ENCODE measurements around the gene ADGRD1.

DNA sequence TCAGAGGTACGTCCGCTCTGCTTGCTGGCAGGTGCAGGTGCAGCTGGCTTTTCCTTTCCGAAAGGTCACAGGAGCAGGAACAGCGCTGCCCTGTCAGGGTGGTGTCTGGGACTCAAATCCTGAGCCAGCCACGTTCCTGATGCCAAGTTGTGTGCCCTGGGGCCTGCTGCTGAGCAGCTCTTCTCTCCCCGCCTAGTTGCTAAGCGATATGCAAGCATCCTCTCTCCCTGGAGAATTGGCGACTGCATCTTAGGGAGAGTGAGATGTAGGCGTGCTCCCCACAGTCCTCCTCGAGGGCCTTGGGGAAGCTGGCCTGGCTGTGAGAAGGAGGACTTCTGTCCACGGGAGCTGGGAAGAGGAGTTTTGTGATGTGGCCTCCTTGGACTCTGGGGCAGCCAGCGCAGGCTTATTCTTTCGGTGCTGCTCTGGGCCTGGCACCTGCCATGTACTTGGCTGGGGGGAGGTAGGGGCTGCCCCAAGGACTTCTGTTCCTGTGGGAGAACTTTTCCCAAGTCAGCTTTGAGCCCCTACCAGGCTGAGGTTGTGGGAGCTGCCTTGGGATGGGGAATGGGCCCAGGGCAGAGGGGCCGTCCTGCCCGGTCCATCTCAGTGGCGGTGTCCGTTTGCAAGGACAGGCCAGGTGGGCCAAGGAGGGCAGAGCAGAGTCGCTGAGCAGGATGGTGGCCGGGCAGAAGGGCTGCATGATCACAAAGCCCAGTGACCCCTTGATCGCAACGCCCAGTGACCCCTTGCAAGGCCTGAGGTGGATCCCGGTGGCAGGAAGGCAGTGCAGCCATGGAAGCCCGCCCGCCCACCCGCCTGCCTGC lies 183.5 kb downstream of the ADGRD1 start:
- TF ChIP-seq, protein P1, sequence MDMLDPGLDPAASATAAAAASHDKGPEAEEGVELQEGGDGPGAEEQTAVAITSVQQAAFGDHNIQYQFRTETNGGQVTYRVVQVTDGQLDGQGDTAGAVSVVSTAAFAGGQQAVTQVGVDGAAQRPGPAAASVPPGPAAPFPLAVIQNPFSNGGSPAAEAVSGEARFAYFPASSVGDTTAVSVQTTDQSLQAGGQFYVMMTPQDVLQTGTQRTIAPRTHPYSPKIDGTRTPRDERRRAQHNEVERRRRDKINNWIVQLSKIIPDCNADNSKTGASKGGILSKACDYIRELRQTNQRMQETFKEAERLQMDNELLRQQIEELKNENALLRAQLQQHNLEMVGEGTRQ (IDR thresholded peaks at IDR 0.05; ENCODE audit: low read length), result no peak
- no peak for TF ChIP-seq TAF1 (IDR thresholded peaks at IDR 0.05; ENCODE audit: low read depth, low read length)
- TF ChIP-seq CHD1 (IDR thresholded peaks at IDR 0.05; ENCODE audit: low read depth, low read length), result no peak
- TF ChIP-seq, protein P2, sequence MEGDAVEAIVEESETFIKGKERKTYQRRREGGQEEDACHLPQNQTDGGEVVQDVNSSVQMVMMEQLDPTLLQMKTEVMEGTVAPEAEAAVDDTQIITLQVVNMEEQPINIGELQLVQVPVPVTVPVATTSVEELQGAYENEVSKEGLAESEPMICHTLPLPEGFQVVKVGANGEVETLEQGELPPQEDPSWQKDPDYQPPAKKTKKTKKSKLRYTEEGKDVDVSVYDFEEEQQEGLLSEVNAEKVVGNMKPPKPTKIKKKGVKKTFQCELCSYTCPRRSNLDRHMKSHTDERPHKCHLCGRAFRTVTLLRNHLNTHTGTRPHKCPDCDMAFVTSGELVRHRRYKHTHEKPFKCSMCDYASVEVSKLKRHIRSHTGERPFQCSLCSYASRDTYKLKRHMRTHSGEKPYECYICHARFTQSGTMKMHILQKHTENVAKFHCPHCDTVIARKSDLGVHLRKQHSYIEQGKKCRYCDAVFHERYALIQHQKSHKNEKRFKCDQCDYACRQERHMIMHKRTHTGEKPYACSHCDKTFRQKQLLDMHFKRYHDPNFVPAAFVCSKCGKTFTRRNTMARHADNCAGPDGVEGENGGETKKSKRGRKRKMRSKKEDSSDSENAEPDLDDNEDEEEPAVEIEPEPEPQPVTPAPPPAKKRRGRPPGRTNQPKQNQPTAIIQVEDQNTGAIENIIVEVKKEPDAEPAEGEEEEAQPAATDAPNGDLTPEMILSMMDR (IDR thresholded peaks at IDR 0.05; ENCODE audit: control extremely low read depth in 1 of 3, insufficient read depth in 1 of 3, low read depth in 1 of 3, low read length in 3 of 3), result no peak
- TF ChIP-seq SIRT6 (IDR thresholded peaks at IDR 0.05; ENCODE audit: low read length), result no peak
- no peak for TF ChIP-seq NRF1 (IDR thresholded peaks at IDR 0.05; ENCODE audit: low read depth, low read length)
- no peak for TF ChIP-seq TEAD4 (IDR thresholded peaks at IDR 0.05; ENCODE audit: low read depth, low read length)
- no peak for TF ChIP-seq POLR2A (IDR thresholded peaks at IDR 0.05; ENCODE audit: control extremely low read depth in 1 of 2, low read depth in 2 of 2, low read length in 2 of 2)
- no peak for TF ChIP-seq JUND (IDR thresholded peaks at IDR 0.05; ENCODE audit: low read length)
- no peak for TF ChIP-seq MAFK (IDR thresholded peaks at IDR 0.05; ENCODE audit: low read depth, low read length)
- TF ChIP-seq CREB1 (IDR thresholded peaks at IDR 0.05), result no peak

All from H1 (cell line).